HCT116 (cell line): Measurements from ENCODE around the gene APOD. TPM values are rescaled to one million over a fixed set of nuclear protein-coding genes. Genes with fewer than 3 reads are reported as not detected.

Experiments used
- ATAC-seq: fragments of 200-7000 bp; cut with Tn5 transposase; 2 replicates; pipeline ENCODE4 v1.9.1; 2020; ENCODE audit warnings: mild to moderate bottlenecking, moderate library complexity
- BruUV-seq: library from RNA; stranded (reverse); fragments of 400-500 nt; replicated peaks from 2 replicates; lab custom pipeline; 2021; lab: Mats Ljungman, UMichigan
- CTCF ChIA-PET: fragments of 300-600 bp; sonication (Branson Sonifier 250); formaldehyde crosslinking; loops from one replicate; lab custom pipeline; 2021; ENCODE audit warnings: antibody characterized with exemption; lab: Charles Lee
- POLR2A ChIA-PET: fragments of 300-600, 350-600 bp; sonication (Branson Sonifier 250); formaldehyde crosslinking; loops from one replicate; lab custom pipeline; 2021; ENCODE audit warnings: antibody characterized with exemption; lab: Charles Lee
- RAD21 ChIA-PET, 2 experiments: fragments of 300-600 bp; sonication (Branson Sonifier 250); formaldehyde crosslinking; loops; one replicate each; lab custom pipeline; 2023; ENCODE audit warnings: low total read pairs in 2 of 2; ENCODE audit not compliant: uncharacterized antibody in 2 of 2, unreplicated experiment in 2 of 2, low non-redundant PET in 1 of 2; lab: Charles Lee
- DNase-seq: peaks from one replicate; pipeline ENCODE4 v3.0.0-alpha.2; 2010; ENCODE audit warnings: low read depth, low spot score
- H2AFZ ChIP-seq: fragments of 200-600 bp; shearing (Covaris generic), sonication (generic); 2 replicates; pipeline ENCODE4 v1.6.1; 2017; ENCODE audit warnings: low read depth, mixed run types, mixed read lengths, antibody characterized with exemption, low read length; ENCODE audit not compliant: poor library complexity, severe bottlenecking
- H3K27ac ChIP-seq: 2 replicates; pipeline ENCODE4 v1.5.1; 2012; ENCODE audit warnings: low read depth, low read length
- H3K27me3 ChIP-seq: fragments of 200-600 bp; sonication (generic); 2 replicates; pipeline ENCODE4 v1.6.1; 2016; ENCODE audit warnings: mixed run types, low read length, mixed read lengths; ENCODE audit not compliant: insufficient read depth
- H3K36me3 ChIP-seq, 2 experiments: fragments of 200-500 bp in 1 of 2; fragments of 200-600 bp in 1 of 2; sonication (Bioruptor generic) in 1 of 2; sonication (generic) in 1 of 2; 2 replicates each; pipeline versions ENCODE4 v1.5.1 to v1.6.1; 2014 to 2016; ENCODE audit warnings: low read length in 2 of 2, inconsistent platforms in 1 of 2, mixed read lengths in 1 of 2, mixed run types in 1 of 2; ENCODE audit not compliant: insufficient read depth in 2 of 2, control insufficient read depth in 1 of 2
- H3K4me1 ChIP-seq, 2 experiments: fragments of 200-600 bp in 1 of 2; sonication (generic) in 1 of 2; 2 replicates each; pipeline versions ENCODE4 v1.5.1 to v1.6.1; 2012 to 2017; ENCODE audit warnings: low read length in 2 of 2, inconsistent platforms in 1 of 2, mild to moderate bottlenecking in 1 of 2, mixed read lengths in 1 of 2, mixed run types in 1 of 2, moderate library complexity in 1 of 2; ENCODE audit not compliant: insufficient read depth in 2 of 2, control insufficient read depth in 1 of 2
- H3K4me2 ChIP-seq: fragments of 200-600 bp; sonication (generic); 2 replicates; pipeline ENCODE4 v1.6.1; 2017; ENCODE audit warnings: mixed run types, low read length, mixed read lengths
- H3K4me3 ChIP-seq, 2 experiments: fragments of 200-600 bp in 1 of 2; sonication (generic) in 1 of 2; replicated peaks in 1 of 2; 2 replicates each; pipeline ENCODE4 v1.5.1; 2011 to 2016; ENCODE audit warnings: low read length in 2 of 2, control low read depth in 1 of 2, low read depth in 1 of 2, mild to moderate bottlenecking in 1 of 2, mixed read lengths in 1 of 2, mixed run types in 1 of 2
- H3K79me2 ChIP-seq: fragments of 200-600 bp; sonication (generic); 2 replicates; pipeline ENCODE4 v1.6.1; 2017; ENCODE audit warnings: mild to moderate bottlenecking, mixed run types, low read length, moderate library complexity, mixed read lengths; ENCODE audit not compliant: insufficient read depth
- H3K9ac ChIP-seq: fragments of 200-600 bp; sonication (generic); 2 replicates; pipeline ENCODE4 v1.6.1; 2016; ENCODE audit warnings: low read length, mixed read lengths
- H3K9me2 ChIP-seq: fragments of 200-600 bp; sonication (generic), shearing (Covaris generic); 2 replicates; pipeline ENCODE4 v1.6.1; 2017; ENCODE audit warnings: mixed run types, mild to moderate bottlenecking, moderate library complexity; ENCODE audit not compliant: insufficient read depth
- H3K9me3 ChIP-seq, 2 experiments: fragments of 200-500 bp in 1 of 2; fragments of 200-600 bp in 1 of 2; sonication (Bioruptor generic) in 1 of 2; sonication (generic) in 1 of 2; 2 replicates each; pipeline ENCODE4 v1.6.1; 2014 to 2017; ENCODE audit warnings: low read length in 2 of 2, mixed read lengths in 2 of 2, inconsistent platforms in 1 of 2, low read depth in 1 of 2, mild to moderate bottlenecking in 1 of 2, mixed run types in 1 of 2, moderate library complexity in 1 of 2; ENCODE audit not compliant: control insufficient read depth in 1 of 2, insufficient read depth in 1 of 2
- H4K20me1 ChIP-seq: fragments of 200-600 bp; sonication (generic), shearing (Covaris generic); 2 replicates; pipeline ENCODE4 v1.6.1; 2017; ENCODE audit warnings: mixed run types, mild to moderate bottlenecking, moderate library complexity; ENCODE audit not compliant: insufficient read depth
- ATF3 ChIP-seq: IDR thresholded peaks from 2 replicates; pipeline ENCODE4 v1.6.1; 2012
- CBX3 ChIP-seq: IDR thresholded peaks from 2 replicates; pipeline ENCODE4 v1.6.1; 2012; ENCODE audit warnings: low read depth
- EGR1 ChIP-seq: IDR thresholded peaks from 2 replicates; pipeline ENCODE4 v1.6.1; 2012; ENCODE audit warnings: low read depth
- ELF1 ChIP-seq: IDR thresholded peaks from 2 replicates; pipeline ENCODE4 v1.6.1; 2012; ENCODE audit warnings: low read depth, borderline replicate concordance
- POLR2A ChIP-seq: IDR thresholded peaks from 2 replicates; pipeline ENCODE4 v1.7.0; 2011; ENCODE audit warnings: borderline replicate concordance; ENCODE audit not compliant: insufficient read depth, insufficient read length; ENCODE audit errors: extremely low read depth
- POLR2AphosphoS5 ChIP-seq: IDR thresholded peaks from 2 replicates; pipeline ENCODE4 v1.6.1; 2011; ENCODE audit warnings: mild to moderate bottlenecking, low read depth, low read length, moderate library complexity
- SIN3A ChIP-seq: IDR thresholded peaks from 2 replicates; pipeline ENCODE4 v1.6.1; 2012; ENCODE audit warnings: low read depth
- SP1 ChIP-seq: IDR thresholded peaks from 2 replicates; pipeline ENCODE4 v1.6.1; 2012; ENCODE audit warnings: low read depth
- SRF ChIP-seq: IDR thresholded peaks from 2 replicates; pipeline ENCODE4 v1.6.1; 2012; ENCODE audit warnings: low read depth
- TCF7L2 ChIP-seq: IDR thresholded peaks from 2 replicates; pipeline ENCODE4 v1.7.0; 2011; ENCODE audit warnings: borderline replicate concordance, inconsistent platforms; ENCODE audit not compliant: insufficient read depth, insufficient read length; ENCODE audit errors: extremely low read depth
- ZFX ChIP-seq: fragments of 450-650 bp; IDR thresholded peaks from 2 replicates; pipeline ENCODE4 v1.6.1; 2017
- intact Hi-C: fragments of 100-400 bp; cut with micrococcal nuclease; formaldehyde crosslinking; loops from 2 replicates; pipeline ENCODE4 v1.10.0; 2022
- total RNA-seq: library from RNA; stranded (reverse); gene quantifications from one replicate; pipeline ENCODE4 v1.2.1, GENCODE V29; 2021; ENCODE audit not compliant: unreplicated experiment
- TF ChIP-seq, protein P1 (sequence below): IDR thresholded peaks from 2 replicates; pipeline ENCODE4 v1.6.1; 2012
- TF ChIP-seq, protein P2 (sequence below): IDR thresholded peaks from 2 replicates; pipeline ENCODE4 v1.6.1; 2011; ENCODE audit warnings: mild to moderate bottlenecking, low read length, moderate library complexity; ENCODE audit not compliant: insufficient replicate concordance; ENCODE audit errors: extremely low read depth
- TF ChIP-seq, protein P3 (sequence below): IDR thresholded peaks from 2 replicates; pipeline ENCODE4 v1.6.1; 2012; ENCODE audit warnings: low read depth

The APOD gene
- total RNA-seq, 1 experiment from 2014 or later, result 0.76 TPM

- intact Hi-C loops, result no loop called here
- DNase-seq, result peak; percentile 83
- Histone ChIP-seq H3K9ac (peak within 1 kb of the TSS; percentile 74), H3K9me2 (no peaks in the 10 kb centered on the region), H3K4me3 (peak within 1 kb of the TSS; percentile 74 to 76), H3K36me3 (0 out of 4 replicates have a peak, but pooled peaks cover 0 to 3% of the 10 kb centered on the region in 2 experiments), H3K4me2 (peak within 1 kb of the TSS; percentile 83), H2AFZ (peak within 1 kb of the TSS; percentile 57), H3K9me3 (no peaks in the 10 kb centered on the region), H3K27ac (peak within 1 kb of the TSS; percentile 51), H3K79me2 (peaks cover 46% of the 10 kb centered on the region), H3K27me3 (no peaks in the 10 kb centered on the region), H4K20me1 (no peaks in the 10 kb centered on the region), H3K4me1 (peaks cover 18 to 36% of the 10 kb centered on the region in 2 experiments)
- TF ChIP-seq, protein P1, sequence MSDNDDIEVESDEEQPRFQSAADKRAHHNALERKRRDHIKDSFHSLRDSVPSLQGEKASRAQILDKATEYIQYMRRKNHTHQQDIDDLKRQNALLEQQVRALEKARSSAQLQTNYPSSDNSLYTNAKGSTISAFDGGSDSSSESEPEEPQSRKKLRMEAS, result peak; percentile 53; the same call in 1 of the 2 replicates
- TF ChIP-seq POLR2AphosphoS5 (peak; percentile 99), SRF (no peak; the same call in 1 of the 2 replicates), ATF3 (no peak), ZFX (peak; percentile 62; the same call in 1 of the 2 replicates), TCF7L2 (peak; percentile 53), SIN3A (peak; percentile 74; the same call in 1 of the 2 replicates), SP1 (peak; percentile 37; the same call in 1 of the 2 replicates), EGR1 (peak; percentile 73; the same call in 1 of the 2 replicates), ELF1 (no peak; the same call in 1 of the 2 replicates), POLR2A (peak; percentile 91), CBX3 (0 out of 2 replicates have a peak, but pooled peaks have one; percentile 15)
- TF ChIP-seq, protein P2, sequence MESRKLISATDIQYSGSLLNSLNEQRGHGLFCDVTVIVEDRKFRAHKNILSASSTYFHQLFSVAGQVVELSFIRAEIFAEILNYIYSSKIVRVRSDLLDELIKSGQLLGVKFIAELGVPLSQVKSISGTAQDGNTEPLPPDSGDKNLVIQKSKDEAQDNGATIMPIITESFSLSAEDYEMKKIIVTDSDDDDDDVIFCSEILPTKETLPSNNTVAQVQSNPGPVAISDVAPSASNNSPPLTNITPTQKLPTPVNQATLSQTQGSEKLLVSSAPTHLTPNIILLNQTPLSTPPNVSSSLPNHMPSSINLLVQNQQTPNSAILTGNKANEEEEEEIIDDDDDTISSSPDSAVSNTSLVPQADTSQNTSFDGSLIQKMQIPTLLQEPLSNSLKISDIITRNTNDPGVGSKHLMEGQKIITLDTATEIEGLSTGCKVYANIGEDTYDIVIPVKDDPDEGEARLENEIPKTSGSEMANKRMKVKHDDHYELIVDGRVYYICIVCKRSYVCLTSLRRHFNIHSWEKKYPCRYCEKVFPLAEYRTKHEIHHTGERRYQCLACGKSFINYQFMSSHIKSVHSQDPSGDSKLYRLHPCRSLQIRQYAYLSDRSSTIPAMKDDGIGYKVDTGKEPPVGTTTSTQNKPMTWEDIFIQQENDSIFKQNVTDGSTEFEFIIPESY, result peak; percentile 94
- TF ChIP-seq, protein P3, sequence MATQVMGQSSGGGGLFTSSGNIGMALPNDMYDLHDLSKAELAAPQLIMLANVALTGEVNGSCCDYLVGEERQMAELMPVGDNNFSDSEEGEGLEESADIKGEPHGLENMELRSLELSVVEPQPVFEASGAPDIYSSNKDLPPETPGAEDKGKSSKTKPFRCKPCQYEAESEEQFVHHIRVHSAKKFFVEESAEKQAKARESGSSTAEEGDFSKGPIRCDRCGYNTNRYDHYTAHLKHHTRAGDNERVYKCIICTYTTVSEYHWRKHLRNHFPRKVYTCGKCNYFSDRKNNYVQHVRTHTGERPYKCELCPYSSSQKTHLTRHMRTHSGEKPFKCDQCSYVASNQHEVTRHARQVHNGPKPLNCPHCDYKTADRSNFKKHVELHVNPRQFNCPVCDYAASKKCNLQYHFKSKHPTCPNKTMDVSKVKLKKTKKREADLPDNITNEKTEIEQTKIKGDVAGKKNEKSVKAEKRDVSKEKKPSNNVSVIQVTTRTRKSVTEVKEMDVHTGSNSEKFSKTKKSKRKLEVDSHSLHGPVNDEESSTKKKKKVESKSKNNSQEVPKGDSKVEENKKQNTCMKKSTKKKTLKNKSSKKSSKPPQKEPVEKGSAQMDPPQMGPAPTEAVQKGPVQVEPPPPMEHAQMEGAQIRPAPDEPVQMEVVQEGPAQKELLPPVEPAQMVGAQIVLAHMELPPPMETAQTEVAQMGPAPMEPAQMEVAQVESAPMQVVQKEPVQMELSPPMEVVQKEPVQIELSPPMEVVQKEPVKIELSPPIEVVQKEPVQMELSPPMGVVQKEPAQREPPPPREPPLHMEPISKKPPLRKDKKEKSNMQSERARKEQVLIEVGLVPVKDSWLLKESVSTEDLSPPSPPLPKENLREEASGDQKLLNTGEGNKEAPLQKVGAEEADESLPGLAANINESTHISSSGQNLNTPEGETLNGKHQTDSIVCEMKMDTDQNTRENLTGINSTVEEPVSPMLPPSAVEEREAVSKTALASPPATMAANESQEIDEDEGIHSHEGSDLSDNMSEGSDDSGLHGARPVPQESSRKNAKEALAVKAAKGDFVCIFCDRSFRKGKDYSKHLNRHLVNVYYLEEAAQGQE, result no peak
- ChIA-PET RAD21 (interaction anchor here (0.6 to 0.7 kb wide), 2 partner anchors 24 to 272 kb away, joined by 3 read pairs; partner anchors contain the start of gene XXYLT1 (in 1 of the 2)), POLR2A (interaction anchor here (0.7 to 1.6 kb wide), 8 partner anchors 12 to 273 kb away, joined by 3 to 10 read pairs (median 6); partner anchors contain the start of gene APOD), CTCF (interaction anchor here (1.5 to 3.1 kb wide), 2 partner anchors 272 to 980 kb away, joined by 4 to 15 read pairs; partner anchors contain the start of gene XXYLT1)
- ATAC-seq, result peak; percentile 90
- BruUV-seq, result no TSS peak
Observed at GRCh38 chr3:195542698-195543499, 40.8 kb downstream of the APOD start, which contains the start of gene PPP1R2. PPP1R2 (minus strand) TSS chr3:195543325; CDS start chr3:195543025, 300 bp downstream.
